CD4-positive, alpha-beta T cell treated with Interleukin-6 at 100 ng/mL for 8 hours (primary cell): ENCODE results near the gene EGFR.
A peak's percentile ranks its signal among the peaks of the same experiment; 100 is the strongest.

Experiments
- DNase-seq: peaks from one replicate; pipeline ENCODE4 v3.0.0-alpha.2; 2020; ENCODE audit warnings: mixed read lengths, low spot score

EGFR gene

GRCh38 chr7:55018361-55019190 is at the start of gene EGFR:
EGFR (plus strand) TSS chr7:55019017; CDS start chr7:55019278, 261 bp downstream.
- no peak for DNase-seq

DNA sequence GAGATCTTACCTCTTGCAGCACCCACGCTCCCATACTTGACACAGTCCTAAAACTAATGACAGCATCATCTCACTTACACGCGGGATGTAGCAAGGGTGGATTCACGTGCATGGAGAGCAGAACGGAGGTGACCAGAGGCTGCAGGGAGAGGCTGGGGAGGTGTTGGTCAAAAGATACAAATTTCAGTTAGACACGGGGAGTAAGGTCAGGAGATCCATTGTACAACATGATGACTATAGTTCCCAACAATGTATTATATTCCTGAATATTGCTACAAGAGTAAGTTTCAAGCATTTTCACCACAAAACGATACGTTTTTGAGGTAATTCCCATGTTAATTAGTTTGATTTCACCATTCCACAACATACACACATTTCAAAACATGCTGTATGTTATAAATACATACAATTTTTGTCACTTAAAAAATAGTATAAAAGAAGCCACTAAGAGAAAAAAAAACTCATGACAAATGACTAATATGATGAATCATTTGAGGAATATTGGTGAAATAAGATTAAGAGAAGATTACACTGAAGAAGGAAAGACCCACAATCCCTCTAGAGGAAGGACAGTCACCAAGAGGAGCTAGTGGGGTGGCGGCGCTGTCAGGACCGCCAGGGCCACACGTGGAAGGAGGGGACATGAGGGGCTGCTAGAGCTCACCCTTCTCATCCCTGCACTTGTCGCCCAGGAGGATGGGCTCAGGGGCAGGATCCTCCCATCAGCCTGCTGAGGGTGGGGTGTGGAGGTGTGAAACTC is 49.4 kb upstream of the EGFR start:
- DNase-seq, result no peak

GRCh38 chr7:54972733-54973294 is 46.0 kb upstream of the EGFR start:
- no peak for DNase-seq

- no peak for DNase-seq
Observed at GRCh38 chr7:54978364-54979116, 40.3 kb upstream of the EGFR start.

DNA sequence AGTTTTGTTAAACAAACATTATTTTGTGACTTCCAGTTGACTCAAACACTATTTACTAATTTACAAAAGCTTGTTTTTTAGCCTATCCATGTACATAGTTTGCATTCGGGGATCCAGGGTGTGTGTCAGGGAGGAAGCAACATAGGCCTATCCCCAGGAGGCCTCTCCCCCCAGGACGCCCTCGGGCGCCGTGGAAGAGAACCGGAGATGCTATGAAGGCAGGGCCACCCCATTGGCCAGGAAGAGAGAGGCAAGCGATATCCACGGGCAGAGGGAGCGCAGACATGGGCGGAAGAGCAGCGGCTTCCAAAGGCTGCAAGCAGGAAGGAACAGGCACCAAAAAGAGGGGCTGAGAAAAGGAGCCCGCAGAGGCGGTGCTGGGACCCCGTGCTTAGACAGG is 38.3 kb upstream of the EGFR start:
- DNase-seq, result no peak

- no peak for DNase-seq
Observed at GRCh38 chr7:54981913-54982312, 36.9 kb upstream of the EGFR start.

DNA sequence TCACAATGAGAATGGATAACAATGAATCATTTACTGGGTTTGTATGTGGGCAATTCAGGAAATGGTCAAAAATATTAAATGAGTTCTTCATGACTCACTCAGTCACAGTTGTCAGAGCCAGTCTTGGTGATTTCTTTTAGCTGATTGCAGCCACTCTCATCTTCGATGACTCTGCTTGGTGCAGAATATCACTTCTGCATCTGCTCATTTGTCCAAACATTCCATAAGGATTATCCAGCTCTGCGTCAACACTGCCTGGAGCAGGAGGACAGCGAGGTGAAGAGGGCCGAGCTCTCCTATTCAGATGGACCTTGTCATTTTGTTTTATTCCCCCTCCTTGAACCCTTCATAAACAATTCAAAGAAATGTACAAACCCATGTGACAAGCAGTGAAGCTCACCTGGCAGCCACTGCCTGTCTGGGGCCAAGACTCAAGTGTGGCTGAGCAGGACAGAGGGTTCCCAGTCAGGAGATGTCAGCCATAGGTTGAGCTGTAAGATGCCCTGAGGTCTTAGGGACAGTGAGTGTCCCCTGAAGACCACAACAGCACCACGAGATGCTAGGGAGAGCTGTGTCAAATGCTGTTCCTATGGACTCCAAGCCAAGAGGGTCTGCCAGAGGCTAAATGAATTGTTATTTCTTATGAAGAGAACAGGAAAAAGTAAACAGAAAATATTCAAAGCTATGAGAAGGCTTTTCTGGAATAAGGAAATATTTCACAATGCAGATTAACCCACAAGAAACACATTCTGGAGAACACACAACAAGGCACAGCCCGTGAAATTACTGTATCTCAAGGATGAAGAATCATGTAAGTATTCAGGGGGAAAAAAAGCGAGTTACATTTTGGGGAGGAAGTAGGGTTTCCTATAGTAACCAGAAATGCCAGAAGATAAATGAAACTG is 33.1 kb upstream of the EGFR start:
- no peak for DNase-seq

GRCh38 chr7:54986716-54987115 is 32.1 kb upstream of the EGFR start:
- no peak for DNase-seq

- no peak for DNase-seq
Observed at GRCh38 chr7:54987772-54988171, 31.0 kb upstream of the EGFR start.

GRCh38 chr7:54988516-54988915 is 30.3 kb upstream of the EGFR start:
- no peak for DNase-seq

DNA sequence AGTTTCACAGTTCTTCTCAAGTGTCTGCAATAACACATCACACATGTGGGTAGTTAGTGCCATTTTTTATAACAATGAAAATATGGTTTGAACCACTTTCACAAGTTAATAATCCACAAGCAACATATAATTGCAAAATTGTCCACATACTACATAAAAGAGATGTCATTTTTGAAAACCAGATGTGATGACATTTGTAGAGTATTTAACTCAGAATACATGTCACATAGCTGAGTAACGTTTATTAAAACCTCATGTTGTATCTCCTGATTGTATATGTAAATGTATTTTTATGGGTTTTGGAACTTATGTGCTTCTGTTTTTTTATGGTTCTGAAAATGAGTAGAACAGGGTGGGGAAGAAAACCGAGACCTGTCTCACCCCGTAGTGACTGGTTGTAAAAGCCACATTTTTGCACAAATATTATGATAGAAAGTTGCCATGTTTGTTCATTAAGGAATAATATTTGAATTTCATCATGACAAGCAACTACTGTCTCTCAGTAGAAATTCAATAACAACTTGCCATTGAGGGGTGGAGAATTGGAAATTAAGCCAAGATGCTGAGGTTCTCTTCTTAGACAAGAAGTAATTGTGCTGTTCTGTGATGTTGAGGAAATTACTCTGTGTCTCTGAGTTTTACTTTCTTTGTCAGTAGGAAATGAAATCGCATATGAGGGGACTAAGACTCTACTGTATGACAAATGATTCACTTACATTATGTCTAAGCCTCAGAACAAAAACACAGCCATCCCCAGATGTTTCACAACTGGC is 29.2 kb upstream of the EGFR start:
- DNase-seq, result no peak

DNA sequence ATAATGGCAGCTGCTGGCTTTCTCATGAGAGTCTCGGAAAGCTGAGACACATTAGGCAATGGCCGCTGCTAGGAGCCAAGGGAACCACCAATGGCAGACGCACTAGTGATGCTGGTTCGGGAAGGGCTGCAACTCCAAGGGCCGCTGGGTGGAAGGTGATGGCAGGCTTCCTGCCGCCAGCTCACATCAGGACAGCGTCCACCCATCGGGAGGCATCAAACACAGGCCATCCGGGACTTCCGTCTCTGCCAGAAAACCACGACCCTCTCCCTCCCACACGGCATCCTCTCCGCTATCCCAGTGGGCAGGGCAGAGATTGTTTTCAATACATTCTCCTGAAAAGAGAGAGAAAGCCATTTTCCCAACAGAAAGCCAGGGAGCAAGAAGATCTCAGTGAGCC is 27.5 kb upstream of the EGFR start:
- DNase-seq, result no peak

GRCh38 chr7:54992871-54993475 is 25.8 kb upstream of the EGFR start:
- DNase-seq, result no peak

DNA sequence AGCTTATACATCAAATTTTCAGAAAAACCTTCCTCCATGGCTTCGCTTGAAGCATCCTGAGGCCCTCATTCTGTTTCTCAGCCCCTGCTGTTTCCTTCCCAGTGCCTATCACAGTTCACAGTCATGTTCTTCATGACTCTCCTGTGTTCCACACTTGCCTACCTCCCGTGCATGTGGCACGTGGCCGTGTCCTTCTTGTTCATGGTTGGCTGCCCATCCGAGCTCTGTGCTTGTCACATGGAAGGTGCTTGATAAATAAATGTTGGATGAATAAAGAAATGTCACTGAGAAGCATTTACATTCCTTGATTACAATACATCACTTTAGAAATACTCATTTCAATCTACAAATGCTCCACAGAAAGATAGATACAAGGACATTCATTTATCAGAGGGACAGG is 23.7 kb upstream of the EGFR start:
- no peak for DNase-seq

DNA sequence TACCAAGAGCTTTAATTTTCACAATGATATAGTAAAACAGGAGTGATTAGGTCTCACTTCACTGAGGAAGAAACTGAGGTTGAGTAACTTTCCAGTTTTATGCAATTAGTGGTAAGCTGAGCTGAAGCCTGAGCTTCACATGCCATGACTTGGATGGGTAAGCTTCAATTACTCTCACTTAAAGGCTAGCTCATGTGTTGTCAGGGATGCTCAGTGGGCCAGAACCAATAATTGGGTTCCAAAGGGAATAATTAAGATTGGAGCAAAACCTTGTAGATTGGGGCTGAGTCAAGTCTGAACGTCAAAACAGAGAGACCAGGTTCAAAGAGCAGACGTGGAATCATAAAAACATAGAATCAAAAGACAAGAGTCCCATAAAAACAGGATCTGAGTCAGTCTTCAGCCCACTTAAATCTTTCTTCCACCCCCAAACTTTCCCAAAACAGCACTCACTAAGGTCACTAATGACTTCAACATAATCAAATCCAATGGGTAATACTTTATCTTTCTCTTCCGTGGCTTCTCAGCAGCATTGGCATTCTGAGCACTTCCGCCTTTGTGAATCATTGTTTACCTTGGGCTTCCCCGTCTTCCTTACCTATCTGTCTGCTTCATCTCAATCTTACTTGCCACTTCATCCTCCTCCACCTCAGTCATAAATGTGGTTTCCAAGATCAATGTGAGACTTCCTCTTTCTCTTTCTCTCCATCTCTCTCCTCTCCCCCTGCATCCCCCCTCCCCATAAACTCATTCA is 23.0 kb upstream of the EGFR start:
- peak; percentile 13 for DNase-seq

DNA sequence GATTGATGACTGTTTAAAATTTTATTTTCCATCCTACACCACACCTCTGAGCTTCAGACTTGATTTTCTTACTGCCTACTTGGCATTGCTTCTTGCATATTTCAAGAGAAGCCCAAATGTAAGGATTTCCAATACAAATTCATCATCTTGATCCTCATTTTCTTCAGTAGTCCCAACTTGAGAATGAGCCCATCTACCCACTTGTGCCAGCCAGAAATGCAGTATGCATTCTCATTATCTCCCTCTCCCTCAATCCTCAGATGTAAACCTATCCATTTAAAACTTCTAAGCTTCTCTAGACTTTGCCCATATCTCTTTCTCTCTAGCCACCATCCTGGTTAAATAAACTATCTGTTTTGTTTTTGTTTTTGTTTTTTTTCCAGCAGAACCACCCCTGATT is 22.4 kb upstream of the EGFR start:
- DNase-seq, result no peak

- DNase-seq, result no peak
Observed at GRCh38 chr7:55004579-55004978, 14.2 kb upstream of the EGFR start.

DNA sequence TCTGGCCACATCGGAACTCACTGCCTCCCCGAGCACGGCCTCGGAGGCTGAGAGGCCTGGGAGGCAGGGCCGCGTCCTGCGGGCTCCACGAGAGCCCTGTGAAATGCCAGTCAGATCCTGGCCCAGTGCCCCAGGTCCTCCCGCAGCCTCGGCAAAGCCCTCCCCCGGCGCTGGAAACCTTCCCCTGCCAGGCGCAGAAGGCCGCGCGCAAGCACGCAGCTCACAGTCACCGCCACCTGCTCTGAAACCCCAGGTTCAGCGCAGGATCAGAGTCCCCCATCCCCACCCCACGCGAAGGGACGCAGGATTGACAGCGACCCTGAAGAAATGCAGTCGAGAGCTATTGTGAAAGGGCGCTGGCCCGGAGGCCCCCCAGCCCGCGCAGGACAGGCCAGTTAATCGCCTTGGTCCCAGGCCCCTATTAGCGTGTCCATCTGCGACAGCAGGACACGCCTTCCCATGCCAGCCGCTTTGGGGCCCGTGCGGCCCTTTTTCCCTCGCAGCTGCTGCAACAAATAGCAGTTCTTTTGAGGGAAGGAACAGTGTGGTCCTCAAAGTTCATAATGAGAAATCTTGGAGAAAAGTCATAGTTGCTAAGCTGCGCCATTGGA is 13.5 kb upstream of the EGFR start:
- DNase-seq, result no peak

GRCh38 chr7:55006499-55006898 is 12.3 kb upstream of the EGFR start:
- DNase-seq, result no peak
